DND-41 (cell line): ENCODE data around the gene DNAH2.
A peak's percentile ranks its signal among the peaks of the same experiment; 100 is the strongest.

Source experiments
- ATAC-seq: fragments of 200-7000 bp; cut with Tn5 transposase; 3 replicates; pipeline ENCODE4 v1.9.1; 2021; ENCODE audit warnings: low read depth; ENCODE audit not compliant: insufficient read depth
- DNase-seq: peaks from one replicate; pipeline ENCODE4 v3.0.0-alpha.2; 2020
- H2AFZ ChIP-seq: 2 replicates; pipeline ENCODE4 v1.6.0; 2012; ENCODE audit warnings: low read depth, low read length
- H3K27ac ChIP-seq: 2 replicates; pipeline ENCODE4 v1.5.1; 2012; ENCODE audit warnings: low read length, inconsistent platforms
- H3K27me3 ChIP-seq: fragments of 200-600 bp; sonication (generic); 2 replicates; pipeline ENCODE4 v1.6.0; 2012; ENCODE audit warnings: low read length, mild to moderate bottlenecking, inconsistent platforms; ENCODE audit not compliant: insufficient read depth, poor library complexity
- H3K36me3 ChIP-seq: 2 replicates; pipeline ENCODE4 v1.5.1; 2012; ENCODE audit warnings: low read length, inconsistent platforms; ENCODE audit not compliant: insufficient read depth
- H3K4me1 ChIP-seq: 2 replicates; pipeline ENCODE4 v1.5.1; 2012; ENCODE audit warnings: mild to moderate bottlenecking, low read length; ENCODE audit not compliant: insufficient read depth
- H3K4me2 ChIP-seq: 2 replicates; pipeline ENCODE4 v1.6.0; 2012; ENCODE audit warnings: mild to moderate bottlenecking, moderate library complexity, low read length, inconsistent platforms; ENCODE audit not compliant: insufficient read depth
- H3K4me3 ChIP-seq, 2 experiments: fragments of 200-600 bp in 1 of 2; shearing (Covaris generic) in 1 of 2; 2 replicates each; pipeline ENCODE4 v1.5.1; 2012 to 2016; ENCODE audit warnings: inconsistent platforms in 2 of 2, low read length in 2 of 2, mild to moderate bottlenecking in 2 of 2, low read depth in 1 of 2, moderate library complexity in 1 of 2
- H3K79me2 ChIP-seq: 2 replicates; pipeline ENCODE4 v1.6.0; 2012; ENCODE audit warnings: low read length, inconsistent platforms; ENCODE audit not compliant: insufficient read depth
- H3K9ac ChIP-seq: 2 replicates; pipeline ENCODE4 v1.6.0; 2012; ENCODE audit warnings: low read depth, mild to moderate bottlenecking, inconsistent platforms, low read length, moderate library complexity
- H3K9me3 ChIP-seq: 2 replicates; pipeline ENCODE4 v1.5.1; 2012; ENCODE audit warnings: low read length, moderate library complexity, mild to moderate bottlenecking, inconsistent platforms; ENCODE audit not compliant: insufficient read depth, severe bottlenecking
- H4K20me1 ChIP-seq: 2 replicates; pipeline ENCODE4 v1.6.0; 2012; ENCODE audit warnings: low read length; ENCODE audit not compliant: insufficient read depth
- EZH2 ChIP-seq: IDR thresholded peaks from 3 replicates; pipeline ENCODE4 v1.6.1; 2012; ENCODE audit warnings: borderline replicate concordance, low read depth, mild to moderate bottlenecking, moderate library complexity, low read length, inconsistent platforms; ENCODE audit not compliant: severe bottlenecking
- TF ChIP-seq, protein P1 (sequence below): IDR thresholded peaks from 2 replicates; pipeline ENCODE4 v1.5.1; 2012; ENCODE audit warnings: borderline replicate concordance, low read length, moderate library complexity, mild to moderate bottlenecking; ENCODE audit not compliant: poor library complexity, severe bottlenecking; ENCODE audit errors: extremely low read depth

Gene DNAH2

DNA sequence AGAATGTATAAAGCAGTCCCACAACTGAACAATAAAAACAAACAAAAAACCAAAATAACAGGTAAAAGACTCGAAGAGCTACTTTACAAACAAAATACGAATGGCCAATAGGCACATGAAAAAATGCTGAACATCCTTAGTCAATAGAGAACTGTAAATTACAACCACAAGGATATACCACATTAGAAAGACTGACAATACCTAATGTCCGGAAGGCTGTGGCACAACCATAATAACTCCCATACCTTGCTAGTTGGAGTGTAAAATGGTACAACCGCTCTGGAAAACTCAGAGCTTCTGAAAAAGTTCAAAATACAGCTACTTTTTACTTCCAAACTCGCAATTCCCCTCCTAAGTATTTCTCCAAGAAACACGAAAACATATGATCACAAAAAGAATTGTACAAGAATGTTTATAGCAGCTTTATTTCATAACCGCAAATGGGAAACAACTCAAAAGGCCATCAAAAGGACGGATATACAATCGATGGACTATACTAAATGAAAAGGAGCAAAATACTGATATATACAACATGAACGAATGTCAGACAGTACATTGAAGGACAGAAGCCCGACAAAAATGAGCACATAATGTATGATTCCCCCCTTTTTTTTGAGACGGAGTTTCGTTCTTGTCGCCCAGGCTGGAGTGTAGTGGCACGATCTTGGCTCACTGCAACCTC, 32.6 kb upstream of the DNAH2 start:
- Histone ChIP-seq H3K27ac (peak overlapping the region; percentile 98), H3K79me2 (peaks cover 85% of the 10 kb centered on the region), H3K4me1 (peaks cover 42% of the 10 kb centered on the region), H3K9me3 (no peaks in the 10 kb centered on the region), H3K36me3 (peaks cover 26% of the 10 kb centered on the region), H2AFZ (no peak overlapping the region), H3K27me3 (no peaks in the 10 kb centered on the region), H4K20me1 (peaks cover 33% of the 10 kb centered on the region), H3K4me3 (peak overlapping the region; percentile 78 to 91; a peak in 3 of 4 replicates), H3K4me2 (peak overlapping the region; percentile 98), H3K9ac (peak overlapping the region; percentile 92)
- TF ChIP-seq, protein P1, sequence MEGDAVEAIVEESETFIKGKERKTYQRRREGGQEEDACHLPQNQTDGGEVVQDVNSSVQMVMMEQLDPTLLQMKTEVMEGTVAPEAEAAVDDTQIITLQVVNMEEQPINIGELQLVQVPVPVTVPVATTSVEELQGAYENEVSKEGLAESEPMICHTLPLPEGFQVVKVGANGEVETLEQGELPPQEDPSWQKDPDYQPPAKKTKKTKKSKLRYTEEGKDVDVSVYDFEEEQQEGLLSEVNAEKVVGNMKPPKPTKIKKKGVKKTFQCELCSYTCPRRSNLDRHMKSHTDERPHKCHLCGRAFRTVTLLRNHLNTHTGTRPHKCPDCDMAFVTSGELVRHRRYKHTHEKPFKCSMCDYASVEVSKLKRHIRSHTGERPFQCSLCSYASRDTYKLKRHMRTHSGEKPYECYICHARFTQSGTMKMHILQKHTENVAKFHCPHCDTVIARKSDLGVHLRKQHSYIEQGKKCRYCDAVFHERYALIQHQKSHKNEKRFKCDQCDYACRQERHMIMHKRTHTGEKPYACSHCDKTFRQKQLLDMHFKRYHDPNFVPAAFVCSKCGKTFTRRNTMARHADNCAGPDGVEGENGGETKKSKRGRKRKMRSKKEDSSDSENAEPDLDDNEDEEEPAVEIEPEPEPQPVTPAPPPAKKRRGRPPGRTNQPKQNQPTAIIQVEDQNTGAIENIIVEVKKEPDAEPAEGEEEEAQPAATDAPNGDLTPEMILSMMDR, result no peak
- no peak for TF ChIP-seq EZH2
- ATAC-seq (no peak), DNase-seq (no peak)

DNA sequence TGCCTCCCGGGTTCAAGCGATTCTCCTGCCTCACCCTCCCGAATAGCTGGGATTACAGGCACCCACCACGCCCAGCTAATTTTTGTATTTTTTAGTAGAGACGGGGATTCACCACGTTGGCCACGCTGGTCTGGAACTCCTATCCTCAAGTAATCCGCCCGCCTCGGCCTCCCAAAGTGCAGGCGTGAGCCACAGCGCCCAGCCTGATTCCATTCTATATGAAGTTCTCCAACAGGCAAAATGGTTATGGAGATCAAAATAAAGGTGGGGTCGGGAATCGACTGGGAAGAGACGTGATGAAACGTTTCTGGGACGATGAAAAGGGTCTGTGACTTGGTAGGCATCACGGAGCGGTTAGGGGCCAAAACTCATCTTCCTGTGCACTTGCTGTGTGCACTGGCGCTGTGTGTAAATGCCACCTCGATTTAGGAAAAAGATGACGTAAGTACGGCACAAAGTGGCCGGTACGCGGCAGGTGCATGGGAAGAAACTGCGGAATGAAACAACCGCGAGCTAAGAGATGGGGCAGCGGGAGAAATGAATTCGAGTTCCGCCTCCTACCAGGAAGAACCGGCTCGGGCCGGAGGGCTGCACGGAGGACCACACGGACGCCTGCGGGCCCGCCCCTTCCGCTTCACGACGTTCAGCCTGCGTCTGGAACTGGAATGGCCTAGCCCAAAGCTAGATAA, 31.9 kb upstream of the DNAH2 start:
- Histone ChIP-seq H3K9ac (peak overlapping the region; percentile 92), H4K20me1 (peaks cover 31% of the 10 kb centered on the region), H3K27ac (peak overlapping the region; percentile 98), H3K4me2 (peak overlapping the region; percentile 98), H2AFZ (peak overlapping the region; percentile 69), H3K9me3 (no peaks in the 10 kb centered on the region), H3K4me1 (peaks cover 45% of the 10 kb centered on the region), H3K4me3 (peak overlapping the region; percentile 78 to 91), H3K79me2 (peaks cover 78% of the 10 kb centered on the region), H3K27me3 (no peaks in the 10 kb centered on the region), H3K36me3 (peaks cover 33% of the 10 kb centered on the region)
- peak; percentile 60 for ATAC-seq
- TF ChIP-seq, protein P1, result no peak
- TF ChIP-seq EZH2, result no peak
- peak; percentile 90 for DNase-seq

DNA sequence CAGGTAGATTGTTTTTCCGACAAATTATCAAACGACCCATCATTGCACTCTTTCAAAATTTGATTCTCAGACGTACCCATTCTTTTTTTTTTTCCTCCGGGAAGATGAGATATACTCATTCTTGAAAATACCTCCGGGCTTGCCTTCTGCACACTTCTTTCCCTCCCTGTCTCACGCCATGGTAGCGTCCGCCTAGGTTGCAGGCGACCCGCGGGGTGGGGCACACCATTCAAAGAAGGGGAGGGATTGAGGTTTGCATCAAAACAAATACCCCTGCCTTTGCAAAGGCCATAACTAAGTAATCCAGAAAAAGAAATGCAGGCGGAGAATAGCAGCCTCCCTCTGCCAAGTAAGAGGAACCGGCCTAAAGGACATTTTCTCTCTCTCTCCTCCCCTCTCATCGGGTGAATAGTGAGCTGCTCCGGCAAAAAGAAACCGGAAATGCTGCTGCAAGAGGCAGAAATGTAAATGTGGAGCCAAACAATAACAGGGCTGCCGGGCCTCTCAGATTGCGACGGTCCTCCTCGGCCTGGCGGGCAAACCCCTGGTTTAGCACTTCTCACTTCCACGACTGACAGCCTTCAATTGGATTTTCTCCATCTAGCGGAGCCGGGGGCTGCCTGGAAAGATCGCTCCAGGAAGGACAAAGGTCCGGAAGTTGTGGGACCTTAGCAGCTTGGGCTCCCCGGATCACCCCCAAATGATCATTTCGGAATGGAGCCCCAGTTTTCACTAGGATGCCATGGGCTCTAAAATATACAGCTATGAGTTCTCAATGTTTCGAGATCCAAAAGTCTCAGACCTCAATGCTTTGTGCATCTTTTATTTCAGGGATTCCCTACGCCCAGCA, 31.1 kb upstream of the DNAH2 start:
- H3K27ac ChIP-seq, result peak overlapping the region; percentile 98
- H3K79me2 ChIP-seq, result peaks cover 72% of the 10 kb centered on the region
- peak; percentile 86 for DNase-seq
- peak overlapping the region; percentile 92 for H3K9ac ChIP-seq
- TF ChIP-seq, protein P1, result no peak
- TF ChIP-seq EZH2, result no peak
- no peaks in the 10 kb centered on the region for H3K27me3 ChIP-seq
- H3K36me3 ChIP-seq, result peaks cover 34% of the 10 kb centered on the region
- H3K9me3 ChIP-seq, result no peaks in the 10 kb centered on the region
- ATAC-seq, result peak; percentile 49
- H4K20me1 ChIP-seq, result peaks cover 31% of the 10 kb centered on the region
- H3K4me3 ChIP-seq, result peak overlapping the region; percentile 78 to 91
- peaks cover 45% of the 10 kb centered on the region for H3K4me1 ChIP-seq
- peak overlapping the region; percentile 57 for H2AFZ ChIP-seq
- H3K4me2 ChIP-seq, result peak overlapping the region; percentile 98
